Measurements from ENCODE around the gene GREB1L. TPM values are rescaled to one million over a fixed set of nuclear protein-coding genes. Genes with fewer than 3 reads are reported as not detected.
A peak's percentile ranks its signal among the peaks of the same experiment; 100 is the strongest.

The GREB1L gene
- polyA plus RNA-seq, 1 donor, result 1.8 TPM

DNA sequence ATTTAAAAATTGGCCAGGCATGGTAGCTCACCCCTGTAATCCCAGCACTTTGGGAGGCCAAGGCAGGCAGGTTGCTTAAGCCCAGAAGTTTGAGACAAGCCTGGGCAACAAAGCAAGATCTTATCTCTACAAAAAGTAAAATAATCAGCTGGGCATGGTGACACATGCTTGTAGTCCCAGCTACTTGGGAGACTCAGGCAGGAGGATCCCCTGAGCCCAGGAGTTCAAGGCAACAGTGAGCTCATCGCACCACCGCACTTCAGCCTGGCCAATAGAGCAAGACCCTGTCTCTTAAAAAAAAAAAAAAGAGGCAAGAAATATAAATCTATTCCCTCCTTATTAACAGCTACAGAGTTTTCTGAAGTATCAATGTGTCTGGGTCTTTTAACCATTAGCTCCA, 306.6 kb downstream of the GREB1L start:
- H3K4me1 ChIP-seq (ENCODE audit: control insufficient read depth, insufficient read depth, low read length), result no peaks in the 10 kb centered on the region
- no peaks in the 10 kb centered on the region for H3K9me3 ChIP-seq (ENCODE audit: control insufficient read depth, low read depth, low read length)
- WGBS (ENCODE audit: insufficient coverage, low lambda C conversion rate), result no CpG with 5 or more reads among the region's 2 CpGs
- no peak for DNase-seq
- H3K36me3 ChIP-seq (ENCODE audit: control insufficient read depth, insufficient read depth, low read length), result peaks cover 36% of the 10 kb centered on the region
- H3K27me3 ChIP-seq (ENCODE audit: control insufficient read depth, insufficient read depth, low read length), result no peaks in the 10 kb centered on the region
- H3K27ac ChIP-seq (ENCODE audit: low read length), result no peak overlapping the region
- H3K4me3 ChIP-seq (ENCODE audit: low read length), result no peak overlapping the region

DNA sequence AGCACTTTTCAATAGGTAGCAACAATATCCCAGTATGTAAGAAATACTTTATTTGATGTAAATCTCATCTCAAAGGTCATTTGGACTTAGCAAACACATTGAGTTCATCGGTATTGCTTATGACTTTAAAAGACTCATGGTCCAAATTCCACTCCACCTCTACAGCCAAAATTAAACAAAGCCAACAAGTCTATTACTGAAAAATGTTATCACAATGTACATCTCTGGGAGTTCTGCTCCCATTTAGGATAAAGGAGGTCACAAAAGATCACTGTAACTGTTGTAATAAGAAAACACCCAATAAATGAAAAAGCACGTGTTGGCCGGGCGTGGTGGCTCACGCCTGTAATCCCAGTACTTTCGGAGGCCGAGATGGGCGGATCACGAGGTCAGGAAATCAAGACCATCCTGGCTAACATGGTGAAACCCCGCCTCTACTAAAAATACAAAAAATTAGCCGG, 308.5 kb downstream of the GREB1L start:
- Histone ChIP-seq H3K27ac (ENCODE audit: low read length) (no peak overlapping the region), H3K36me3 (ENCODE audit: control insufficient read depth, insufficient read depth, low read length) (peaks cover 35% of the 10 kb centered on the region), H3K27me3 (ENCODE audit: control insufficient read depth, insufficient read depth, low read length) (no peaks in the 10 kb centered on the region), H3K9me3 (ENCODE audit: control insufficient read depth, low read depth, low read length) (no peaks in the 10 kb centered on the region), H3K4me3 (ENCODE audit: low read length) (no peak overlapping the region), H3K4me1 (ENCODE audit: control insufficient read depth, insufficient read depth, low read length) (no peaks in the 10 kb centered on the region)
- DNase-seq, result peak in 1 of 2 donors; percentile 9
- no CpG with 5 or more reads among the region's 11 CpGs for WGBS (ENCODE audit: insufficient coverage, low lambda C conversion rate)

DNA sequence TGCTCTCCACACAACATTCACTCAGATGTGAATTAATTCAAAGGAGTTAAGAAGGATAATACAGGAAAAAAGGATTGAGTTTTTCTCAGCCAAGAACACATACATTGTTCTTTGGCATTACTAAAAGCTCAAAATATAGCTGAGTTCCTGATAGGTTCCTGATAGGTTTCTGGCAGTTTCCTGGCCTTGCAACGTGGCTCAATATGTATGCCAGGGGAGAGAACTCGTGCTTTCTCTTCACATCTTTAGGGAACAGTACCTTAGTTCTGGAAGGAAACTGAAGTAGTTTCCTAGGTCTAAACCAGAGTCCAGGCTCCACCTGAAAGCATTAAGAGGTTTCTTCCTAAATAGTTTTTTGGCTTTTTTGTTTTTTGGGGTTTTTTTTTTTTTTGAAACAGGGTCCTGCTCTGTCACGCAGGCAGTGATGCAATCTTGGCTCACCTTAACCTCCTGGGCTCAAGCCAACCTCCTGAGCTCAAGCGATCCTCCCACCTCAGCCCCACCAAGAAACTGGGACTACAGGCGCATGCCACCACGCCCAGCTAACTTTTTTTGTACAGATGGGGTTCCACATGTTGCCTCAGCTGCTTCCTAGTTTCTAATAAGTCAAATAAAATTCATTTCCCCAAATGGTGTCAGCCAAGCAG, 315.7 kb downstream of the GREB1L start:
- H3K4me1 ChIP-seq (ENCODE audit: control insufficient read depth, insufficient read depth, low read length), result no peaks in the 10 kb centered on the region
- no peaks in the 10 kb centered on the region for H3K27me3 ChIP-seq (ENCODE audit: control insufficient read depth, insufficient read depth, low read length)
- no peak overlapping the region for H3K27ac ChIP-seq (ENCODE audit: low read length)
- H3K4me3 ChIP-seq (ENCODE audit: low read length), result no peak overlapping the region
- H3K36me3 ChIP-seq (ENCODE audit: control insufficient read depth, insufficient read depth, low read length), result peaks cover 37% of the 10 kb centered on the region
- no CpG with 5 or more reads among the region's 6 CpGs for WGBS (ENCODE audit: insufficient coverage, low lambda C conversion rate)
- H3K9me3 ChIP-seq (ENCODE audit: control insufficient read depth, low read depth, low read length), result no peaks in the 10 kb centered on the region
- no peak for DNase-seq

DNA sequence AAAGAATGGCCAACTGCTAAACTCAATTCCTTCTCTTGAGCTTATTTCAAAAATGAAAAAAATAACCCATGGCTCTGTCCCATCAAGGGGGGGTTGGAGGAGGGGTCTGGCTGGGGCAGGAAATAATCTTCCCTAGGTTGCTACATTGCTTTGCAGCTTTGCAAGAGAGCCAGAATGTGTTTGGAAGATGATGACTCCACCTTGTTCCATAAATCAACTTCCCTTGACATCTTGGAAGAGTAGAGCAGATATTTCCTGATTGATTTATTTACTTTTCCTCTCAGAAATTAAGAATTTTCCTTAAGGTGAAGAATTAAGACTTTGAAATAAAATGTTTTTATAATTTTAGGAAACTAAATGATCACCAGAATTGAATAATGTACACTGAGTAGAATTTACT, 317.2 kb downstream of the GREB1L start:
- no peak for DNase-seq
- Histone ChIP-seq H3K36me3 (ENCODE audit: control insufficient read depth, insufficient read depth, low read length) (peaks cover 46% of the 10 kb centered on the region), H3K4me1 (ENCODE audit: control insufficient read depth, insufficient read depth, low read length) (no peaks in the 10 kb centered on the region), H3K9me3 (ENCODE audit: control insufficient read depth, low read depth, low read length) (no peaks in the 10 kb centered on the region), H3K27me3 (ENCODE audit: control insufficient read depth, insufficient read depth, low read length) (no peaks in the 10 kb centered on the region), H3K27ac (ENCODE audit: low read length) (no peak overlapping the region), H3K4me3 (ENCODE audit: low read length) (no peak overlapping the region)

DNA sequence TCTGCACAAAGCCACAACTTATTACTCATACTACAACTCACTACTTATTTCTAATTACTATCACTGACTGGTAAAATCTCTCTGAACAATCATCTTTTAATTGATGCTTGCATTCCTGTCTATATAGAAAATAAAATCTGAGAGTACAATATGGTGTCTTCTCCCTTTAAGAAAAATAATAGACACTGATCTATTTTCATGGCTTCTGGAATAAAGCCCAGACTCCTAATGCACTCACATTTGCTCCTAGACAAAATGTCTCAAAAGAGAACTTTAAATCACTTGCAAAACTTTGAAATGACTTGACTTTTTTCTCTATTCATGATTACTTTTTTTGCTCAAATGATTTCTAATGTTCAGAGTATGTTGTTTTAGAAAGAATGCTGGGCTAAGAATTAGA, 329.7 kb downstream of the GREB1L start:
- no peak for DNase-seq
- peaks cover 52% of the 10 kb centered on the region for H3K36me3 ChIP-seq (ENCODE audit: control insufficient read depth, insufficient read depth, low read length)
- H3K27me3 ChIP-seq (ENCODE audit: control insufficient read depth, insufficient read depth, low read length), result no peaks in the 10 kb centered on the region

More for the DNA sequence above, 329.7 kb downstream of the GREB1L start:
- no peak overlapping the region for H3K4me3 ChIP-seq (ENCODE audit: low read length)
- no peaks in the 10 kb centered on the region for H3K4me1 ChIP-seq (ENCODE audit: control insufficient read depth, insufficient read depth, low read length)
- no peak overlapping the region for H3K27ac ChIP-seq (ENCODE audit: low read length)
- H3K9me3 ChIP-seq (ENCODE audit: control insufficient read depth, low read depth, low read length), result no peaks in the 10 kb centered on the region

Other genes with a start within 250 kb of the GREB1L start
- gene ROCK1, start 130.4 kb upstream of the GREB1L start, polyA plus RNA-seq, result 41.5 TPM

Measured in large intestine (tissue), 3 donors.